ENCODE data around the gene PKLR.

DNA sequence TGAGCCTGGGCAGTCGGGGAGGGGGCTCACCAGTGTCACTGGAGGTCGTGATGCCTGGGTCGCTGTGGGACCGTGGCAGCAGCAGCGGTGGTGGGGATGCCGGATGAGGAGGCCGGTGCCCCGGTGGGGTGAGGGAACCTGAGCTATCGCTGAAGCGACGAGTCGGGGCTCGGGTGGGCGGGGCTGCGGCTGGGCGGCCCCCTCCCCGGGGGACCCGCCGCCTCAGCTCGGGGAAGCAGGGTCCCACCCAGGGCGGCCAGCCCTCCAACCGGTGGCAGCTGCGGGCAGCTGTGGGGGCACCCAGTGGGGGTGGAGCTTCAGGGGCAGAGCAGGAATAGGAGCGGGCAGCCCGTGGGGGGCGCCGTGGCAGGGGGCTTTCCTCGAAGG is 51.0 kb downstream of the PKLR start:
- TF ChIP-seq CTCF (IDR thresholded peaks at IDR 0.05) (no peak), POLR2A (IDR thresholded peaks at IDR 0.05) (no peak)
